Activated T-helper 17 cell treated with anti-CD3 and anti-CD28 coated beads, Interleukin-2, amount 50 U/mL, for 72 hours (primary cell): ENCODE data around the gene SPATC1L. TPM values are rescaled to one million over a fixed set of nuclear protein-coding genes. Genes with fewer than 3 reads are reported as not detected.
"Not testable (repeated sequence)": the region's sequence is repeated elsewhere in the genome, so short reads cannot be mapped to it uniquely, and the experiment has no call there.

Experiments used
- ATAC-seq: fragments of 150-1000 bp; cut with Tn5 transposase; replicated peaks from 2 replicates; pipeline ENCODE4 v1.10.0; 2021; ENCODE audit warnings: mild to moderate bottlenecking, moderate library complexity
- H3K27ac Mint-ChIP-seq: one replicate; pipeline ENCODE4 v1.8.0; 2022; ENCODE audit warnings: mixed read lengths
- H3K27me3 Mint-ChIP-seq: one replicate; pipeline ENCODE4 v1.8.0; 2022; ENCODE audit warnings: mixed read lengths
- H3K36me3 Mint-ChIP-seq: one replicate; pipeline ENCODE4 v1.8.0; 2022; ENCODE audit warnings: low read depth, mild to moderate bottlenecking, mixed read lengths
- H3K4me1 Mint-ChIP-seq: one replicate; pipeline ENCODE4 v1.8.0; 2022; ENCODE audit warnings: mixed read lengths
- H3K4me3 Mint-ChIP-seq: one replicate; pipeline ENCODE4 v1.8.0; 2022; ENCODE audit warnings: mild to moderate bottlenecking, mixed read lengths
- H3K9me3 Mint-ChIP-seq: one replicate; pipeline ENCODE4 v1.8.0; 2022; ENCODE audit warnings: mixed read lengths
- total RNA-seq, 2 donors: library from RNA; stranded (reverse); gene quantifications; one replicate each; pipeline ENCODE4 v1.2.3, GENCODE V29; 2022

SPATC1L gene
- total RNA-seq, 2 donors from 2014 or later: 3.8 to 6.7 TPM

GRCh38 chr21:46184625-46185555 lies 631 bp upstream of the SPATC1L start:
- Mint-ChIP-seq H3K27me3 (no peaks in the 10 kb centered on the region), H3K4me1 (no peaks in the 10 kb centered on the region), H3K4me3 (peak overlapping the region; percentile 73), H3K27ac (no peak overlapping the region), H3K9me3 (no peaks in the 10 kb centered on the region), H3K36me3 (no peaks in the 10 kb centered on the region)
- ATAC-seq: peak; percentile 75

GRCh38 chr21:46183337-46183909 lies 836 bp downstream of the SPATC1L start:
- ATAC-seq, H3K4me1 Mint-ChIP-seq, H3K36me3 Mint-ChIP-seq, H3K27me3 Mint-ChIP-seq, H3K9me3 Mint-ChIP-seq, H3K27ac Mint-ChIP-seq: not testable (repeated sequence)
- H3K4me3 Mint-ChIP-seq: peak overlapping the region; percentile 32

- Mint-ChIP-seq H3K4me3 (peak overlapping the region; percentile 32), H3K36me3 (no peaks in the 10 kb centered on the region), H3K27ac (no peak overlapping the region), H3K27me3 (no peaks in the 10 kb centered on the region), H3K4me1 (no peaks in the 10 kb centered on the region), H3K9me3 (no peaks in the 10 kb centered on the region)
- ATAC-seq: no peak
Measured at GRCh38 chr21:46182548-46183336, 1.5 kb downstream of the SPATC1L start.

GRCh38 chr21:46181953-46182547 lies 2.2 kb downstream of the SPATC1L start:
- Mint-ChIP-seq H3K27me3 (no peaks in the 10 kb centered on the region), H3K4me3 (no peak overlapping the region), H3K9me3 (no peaks in the 10 kb centered on the region), H3K4me1 (no peaks in the 10 kb centered on the region), H3K27ac (no peak overlapping the region), H3K36me3 (no peaks in the 10 kb centered on the region)
- no peak for ATAC-seq

- peaks cover under 1% of the 10 kb centered on the region for H3K9me3 Mint-ChIP-seq
- H3K27ac Mint-ChIP-seq: no peak overlapping the region
- H3K27me3 Mint-ChIP-seq: no peaks in the 10 kb centered on the region
- no peak for ATAC-seq
- H3K36me3 Mint-ChIP-seq: no peaks in the 10 kb centered on the region
- no peak overlapping the region for H3K4me3 Mint-ChIP-seq
- H3K4me1 Mint-ChIP-seq: no peaks in the 10 kb centered on the region
Measured at GRCh38 chr21:46181436-46181835, 2.8 kb downstream of the SPATC1L start.

- ATAC-seq: no peak
- Mint-ChIP-seq H3K9me3 (peaks cover 3% of the 10 kb centered on the region), H3K36me3 (no peaks in the 10 kb centered on the region), H3K27me3 (peaks cover 3% of the 10 kb centered on the region), H3K4me1 (no peaks in the 10 kb centered on the region), H3K27ac (no peak overlapping the region), H3K4me3 (no peak overlapping the region)
Measured at GRCh38 chr21:46180778-46181391, 3.4 kb downstream of the SPATC1L start.

- Mint-ChIP-seq H3K36me3 (no peaks in the 10 kb centered on the region), H3K9me3 (peaks cover 3% of the 10 kb centered on the region), H3K27ac (no peak overlapping the region), H3K4me3 (no peak overlapping the region), H3K27me3 (peaks cover 3% of the 10 kb centered on the region), H3K4me1 (no peaks in the 10 kb centered on the region)
- ATAC-seq: no peak
Measured at GRCh38 chr21:46180079-46180722, 4.1 kb downstream of the SPATC1L start.

- no peaks in the 10 kb centered on the region for H3K4me1 Mint-ChIP-seq
- no peak overlapping the region for H3K27ac Mint-ChIP-seq
- ATAC-seq: no peak
- H3K36me3 Mint-ChIP-seq: no peaks in the 10 kb centered on the region
- H3K27me3 Mint-ChIP-seq: peaks cover 8% of the 10 kb centered on the region
- H3K9me3 Mint-ChIP-seq: peaks cover 8% of the 10 kb centered on the region
- no peak overlapping the region for H3K4me3 Mint-ChIP-seq
Measured at GRCh38 chr21:46179708-46180078, 4.6 kb downstream of the SPATC1L start.

- Mint-ChIP-seq H3K9me3 (peaks cover 13% of the 10 kb centered on the region), H3K27me3 (peaks cover 13% of the 10 kb centered on the region), H3K4me3 (no peak overlapping the region), H3K4me1 (no peaks in the 10 kb centered on the region), H3K27ac (no peak overlapping the region), H3K36me3 (no peaks in the 10 kb centered on the region)
- no peak for ATAC-seq
Measured at GRCh38 chr21:46178961-46179360, 5.3 kb downstream of the SPATC1L start.

GRCh38 chr21:46176443-46177129 lies 7.7 kb downstream of the SPATC1L start:
- Mint-ChIP-seq H3K27me3 (peaks cover 13% of the 10 kb centered on the region), H3K9me3 (peaks cover 13% of the 10 kb centered on the region)
- not testable (repeated sequence) for H3K36me3 Mint-ChIP-seq, H3K27ac Mint-ChIP-seq, H3K4me3 Mint-ChIP-seq, H3K4me1 Mint-ChIP-seq, ATAC-seq

GRCh38 chr21:46173573-46173972 lies 10.7 kb downstream of the SPATC1L start:
- Mint-ChIP-seq H3K4me3 (no peak overlapping the region), H3K36me3 (no peaks in the 10 kb centered on the region), H3K4me1 (no peaks in the 10 kb centered on the region), H3K27me3 (peaks cover 13% of the 10 kb centered on the region), H3K27ac (no peak overlapping the region), H3K9me3 (peaks cover 13% of the 10 kb centered on the region)
- no peak for ATAC-seq

- no peaks in the 10 kb centered on the region for H3K4me1 Mint-ChIP-seq
- peaks cover 13% of the 10 kb centered on the region for H3K27me3 Mint-ChIP-seq
- H3K36me3 Mint-ChIP-seq: no peaks in the 10 kb centered on the region
- no peak overlapping the region for H3K27ac Mint-ChIP-seq
- no peak overlapping the region for H3K4me3 Mint-ChIP-seq
- peaks cover 13% of the 10 kb centered on the region for H3K9me3 Mint-ChIP-seq
- no peak for ATAC-seq
Measured at GRCh38 chr21:46172863-46173528, 11.3 kb downstream of the SPATC1L start.
